ENCODE data around the gene GRM4.

DNA sequence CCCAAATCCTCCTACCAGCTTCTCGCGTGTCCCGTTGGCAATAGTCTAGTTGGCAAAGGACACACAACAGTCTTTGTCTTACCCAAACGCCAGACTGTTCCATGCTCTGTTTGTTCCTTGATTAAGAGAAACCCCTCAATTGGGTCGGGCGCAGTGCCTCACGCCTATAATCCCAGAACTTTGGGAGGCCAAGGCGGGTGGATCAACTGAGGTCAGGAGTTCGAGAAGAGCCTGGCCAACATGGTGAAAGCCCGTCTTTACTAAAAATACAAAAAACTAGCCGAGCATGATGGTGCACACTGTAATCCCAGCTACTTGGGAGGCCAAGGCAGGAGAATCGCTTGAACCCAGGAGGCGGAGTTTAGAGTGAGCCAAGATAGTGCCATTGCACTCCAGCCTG is 153.7 kb downstream of the GRM4 start:
- TF ChIP-seq, protein P1, sequence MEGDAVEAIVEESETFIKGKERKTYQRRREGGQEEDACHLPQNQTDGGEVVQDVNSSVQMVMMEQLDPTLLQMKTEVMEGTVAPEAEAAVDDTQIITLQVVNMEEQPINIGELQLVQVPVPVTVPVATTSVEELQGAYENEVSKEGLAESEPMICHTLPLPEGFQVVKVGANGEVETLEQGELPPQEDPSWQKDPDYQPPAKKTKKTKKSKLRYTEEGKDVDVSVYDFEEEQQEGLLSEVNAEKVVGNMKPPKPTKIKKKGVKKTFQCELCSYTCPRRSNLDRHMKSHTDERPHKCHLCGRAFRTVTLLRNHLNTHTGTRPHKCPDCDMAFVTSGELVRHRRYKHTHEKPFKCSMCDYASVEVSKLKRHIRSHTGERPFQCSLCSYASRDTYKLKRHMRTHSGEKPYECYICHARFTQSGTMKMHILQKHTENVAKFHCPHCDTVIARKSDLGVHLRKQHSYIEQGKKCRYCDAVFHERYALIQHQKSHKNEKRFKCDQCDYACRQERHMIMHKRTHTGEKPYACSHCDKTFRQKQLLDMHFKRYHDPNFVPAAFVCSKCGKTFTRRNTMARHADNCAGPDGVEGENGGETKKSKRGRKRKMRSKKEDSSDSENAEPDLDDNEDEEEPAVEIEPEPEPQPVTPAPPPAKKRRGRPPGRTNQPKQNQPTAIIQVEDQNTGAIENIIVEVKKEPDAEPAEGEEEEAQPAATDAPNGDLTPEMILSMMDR (IDR thresholded peaks at IDR 0.05), result no peak
- TF ChIP-seq POLR2A (IDR thresholded peaks at IDR 0.05), result no peak

Data from Peyer's patch (tissue), 4 donors.